Liver (tissue), 9 donors: ENCODE results near the gene RPS6KA4. TPM values are rescaled to one million over a fixed set of nuclear protein-coding genes. Genes with fewer than 3 reads are reported as not detected.

Experiments
- DNase-seq: peaks from one replicate; pipeline ENCODE4 v3.0.0-alpha.2; 2017; ENCODE audit warnings: low spot score
- H3K27ac ChIP-seq, 2 donors: one replicate each; pipeline ENCODE4 v1.7.0; 2013; ENCODE audit warnings: inconsistent platforms in 2 of 2, low read length in 2 of 2, control low read depth in 1 of 2, low read depth in 1 of 2, mild to moderate bottlenecking in 1 of 2
- H3K27me3 ChIP-seq, 4 donors: one replicate each; pipeline versions ENCODE4 v1.6.1 to v1.7.0; 2013; ENCODE audit warnings: low read length in 3 of 4, inconsistent platforms in 1 of 4, mild to moderate bottlenecking in 1 of 4, moderate library complexity in 1 of 4; ENCODE audit not compliant: control insufficient read depth in 4 of 4, insufficient read depth in 4 of 4
- H3K36me3 ChIP-seq, 4 donors: one replicate each; pipeline versions ENCODE4 v1.6.1 to v1.7.0; 2013; ENCODE audit warnings: low read length in 3 of 4, mild to moderate bottlenecking in 3 of 4, low read depth in 1 of 4, moderate library complexity in 1 of 4; ENCODE audit not compliant: control insufficient read depth in 4 of 4, insufficient read depth in 3 of 4
- H3K4me1 ChIP-seq, 4 donors: one replicate each; pipeline versions ENCODE4 v1.6.1 to v1.7.0; 2013; ENCODE audit warnings: low read length in 3 of 4, mild to moderate bottlenecking in 3 of 4, moderate library complexity in 1 of 4; ENCODE audit not compliant: control insufficient read depth in 4 of 4, insufficient read depth in 4 of 4
- H3K4me3 ChIP-seq, 3 donors: one replicate each; pipeline versions ENCODE4 v1.6.1 to v1.7.0; 2013; ENCODE audit warnings: low read length in 3 of 3, control low read depth in 1 of 3, low read depth in 1 of 3, mild to moderate bottlenecking in 1 of 3
- H3K9ac ChIP-seq, 2 donors: one replicate each; pipeline ENCODE4 v1.7.0; 2013; ENCODE audit warnings: low read length in 2 of 2, mild to moderate bottlenecking in 2 of 2, moderate library complexity in 2 of 2, control low read depth in 1 of 2, low read depth in 1 of 2
- H3K9me3 ChIP-seq, 4 donors: one replicate each; pipeline versions ENCODE4 v1.6.1 to v1.7.0; 2013; ENCODE audit warnings: low read length in 3 of 4; ENCODE audit not compliant: control insufficient read depth in 4 of 4
- ATF3 ChIP-seq: IDR thresholded peaks from 2 replicates; pipeline ENCODE4 v1.6.1; 2016; ENCODE audit warnings: antibody characterized with exemption
- CTCF ChIP-seq: fragments of 150-350 bp; IDR thresholded peaks from 2 replicates; pipeline ENCODE4 v1.5.1; 2017; ENCODE audit warnings: improper control_type of control experiment, low read depth, low read length; ENCODE audit not compliant: missing input control
- EGR1 ChIP-seq, 2 donors: IDR thresholded peaks; 2 replicates each; pipeline ENCODE4 v1.6.1; 2016 to 2018; ENCODE audit warnings: antibody characterized with exemption in 2 of 2, low read depth in 2 of 2
- FOXA1 ChIP-seq: IDR thresholded peaks from 2 replicates; pipeline ENCODE4 v1.6.1; 2016; ENCODE audit warnings: antibody characterized with exemption
- FOXA2 ChIP-seq: IDR thresholded peaks from 2 replicates; pipeline ENCODE4 v1.6.1; 2016; ENCODE audit warnings: antibody characterized with exemption
- GABPA ChIP-seq, 2 donors: IDR thresholded peaks in 1 of 2; conservative IDR thresholded peaks in 1 of 2; 2 replicates each; pipeline ENCODE4 v1.6.1; 2016; ENCODE audit warnings: antibody characterized with exemption in 2 of 2, mild to moderate bottlenecking in 1 of 2, moderate library complexity in 1 of 2
- HNF4A ChIP-seq, 2 donors: conservative IDR thresholded peaks; 2 replicates each; pipeline ENCODE4 v1.6.1; 2016; ENCODE audit warnings: antibody characterized with exemption in 2 of 2, mild to moderate bottlenecking in 2 of 2
- HNF4G ChIP-seq: IDR thresholded peaks from 2 replicates; pipeline ENCODE4 v1.6.1; 2016; ENCODE audit warnings: antibody characterized with exemption
- JUND ChIP-seq, 2 donors: IDR thresholded peaks; 2 replicates each; pipeline ENCODE4 v1.6.1; 2016; ENCODE audit warnings: antibody characterized with exemption in 2 of 2
- NR2F2 ChIP-seq: IDR thresholded peaks from 2 replicates; pipeline ENCODE4 v1.6.1; 2016; ENCODE audit warnings: antibody characterized with exemption
- RAD21 ChIP-seq, 2 donors: IDR thresholded peaks; 2 replicates each; pipeline ENCODE4 v1.6.1; 2016; ENCODE audit warnings: antibody characterized with exemption in 2 of 2, mild to moderate bottlenecking in 2 of 2
- REST ChIP-seq: IDR thresholded peaks from 2 replicates; pipeline ENCODE4 v1.6.1; 2016; ENCODE audit warnings: antibody characterized with exemption, mild to moderate bottlenecking
- RXRA ChIP-seq, 2 donors: IDR thresholded peaks; 2 replicates each; pipeline ENCODE4 v1.6.1; 2017 to 2018; ENCODE audit warnings: antibody characterized with exemption in 2 of 2, mild to moderate bottlenecking in 1 of 2
- SP1 ChIP-seq: IDR thresholded peaks from 2 replicates; pipeline ENCODE4 v1.6.1; 2018; ENCODE audit warnings: antibody characterized with exemption, mild to moderate bottlenecking
- TAF1 ChIP-seq: conservative IDR thresholded peaks from 2 replicates; pipeline ENCODE4 v1.6.1; 2016; ENCODE audit warnings: antibody characterized with exemption, mild to moderate bottlenecking
- ZBTB33 ChIP-seq: IDR thresholded peaks from 2 replicates; pipeline ENCODE4 v1.6.1; 2016; ENCODE audit warnings: antibody characterized with exemption
- WGBS: extraction: QIAGEN DNeasy Blood & Tissue Kit; methylation state at CpG from one replicate; pipeline ENCODE4 v1.1.7; 2013; 5-methylcytosine and 5-hydroxymethylcytosine counted together
- polyA plus RNA-seq, 2 donors: library from polyadenylated mRNA; stranded (reverse) in 1 of 2; unstranded in 1 of 2; fragments of 200-250 nt in 1 of 2; fragments of >200 nt in 1 of 2; fragmentation: Nextera tagmentation in 1 of 2; extraction: Ambion mirVana in 1 of 2; gene quantifications; one replicate each; pipeline versions ENCODE4 v1.2.1 to v1.2.3, GENCODE V29; 2013 to 2015
- total RNA-seq, 2 donors: library from RNA; depleted of rRNA; stranded (reverse); fragments of >200 nt; gene quantifications; one replicate each; pipeline ENCODE4 v1.2.3, GENCODE V29; 2014
- TF ChIP-seq, protein P1 (sequence below): IDR thresholded peaks from 2 replicates; pipeline ENCODE4 v1.6.1; 2016; ENCODE audit warnings: antibody characterized with exemption
- donor health status: healthy.
- donor health status: healthy.
- donor health status: healthy.
- donor health status: healthy.
- donor health status: healthy.

The RPS6KA4 gene
- total and polyA plus RNA-seq, 4 donors: 2.0 to 13.5 (median 10.0) TPM

- TF ChIP-seq FOXA2: no peak
- no peak for TF ChIP-seq CTCF
- no peak for TF ChIP-seq RXRA (IDR thresholded peaks at IDR 0.05)
- TF ChIP-seq GABPA (IDR thresholded peaks at IDR 0.05 in 1 of 2, conservative IDR thresholded peaks at IDR 0.05 in 1 of 2): no peak
- no peak for TF ChIP-seq SP1
- TF ChIP-seq ATF3: no peak
- no peak for TF ChIP-seq HNF4A (conservative IDR thresholded peaks at IDR 0.05)
- TF ChIP-seq REST: no peak
- TF ChIP-seq FOXA1: no peak
- no peak for TF ChIP-seq JUND (IDR thresholded peaks at IDR 0.05)
- TF ChIP-seq EGR1 (IDR thresholded peaks at IDR 0.05; ENCODE audit: low read depth in 2 of 2): no peak
- no peak for TF ChIP-seq NR2F2
- TF ChIP-seq ZBTB33: no peak
- no peak for TF ChIP-seq RAD21 (IDR thresholded peaks at IDR 0.05)
- TF ChIP-seq, protein P1, sequence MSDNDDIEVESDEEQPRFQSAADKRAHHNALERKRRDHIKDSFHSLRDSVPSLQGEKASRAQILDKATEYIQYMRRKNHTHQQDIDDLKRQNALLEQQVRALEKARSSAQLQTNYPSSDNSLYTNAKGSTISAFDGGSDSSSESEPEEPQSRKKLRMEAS: no peak
- no peak for TF ChIP-seq TAF1
- no peak for TF ChIP-seq HNF4G
- whole genome bisulfite sequencing: 94% methylated on average over 10 of the region's 10 CpGs
- no peak overlapping the region for H3K4me3 ChIP-seq
- H3K9ac ChIP-seq: no peak overlapping the region
- H3K4me1 ChIP-seq: peaks cover 9 to 22% (median 16%) of the 10 kb centered on the region in 4 donors
- H3K27me3 ChIP-seq: no peaks in the 10 kb centered on the region
- H3K36me3 ChIP-seq: peaks cover 15 to 39% (median 26%) of the 10 kb centered on the region in 4 donors
- no peaks in the 10 kb centered on the region for H3K9me3 ChIP-seq
- DNase-seq: no peak
- H3K27ac ChIP-seq: no peak overlapping the region
These were observed 3.4 kb downstream of the RPS6KA4 start for GRCh38 chr11:64362339-64362738.

- no peaks in the 10 kb centered on the region for H3K27me3 ChIP-seq
- H3K9ac ChIP-seq: no peak overlapping the region
- no peak overlapping the region for H3K4me3 ChIP-seq
- no peak for DNase-seq
- no peak for TF ChIP-seq SP1
- H3K36me3 ChIP-seq: peaks cover 23 to 41% (median 31%) of the 10 kb centered on the region in 4 donors
- 89% methylated on average over 6 of the region's 6 CpGs for WGBS
- no peak overlapping the region for H3K27ac ChIP-seq
- peaks cover 3 to 10% (median 6%) of the 10 kb centered on the region in 4 donors for H3K4me1 ChIP-seq
- H3K9me3 ChIP-seq: no peaks in the 10 kb centered on the region
These were observed 5.5 kb downstream of the RPS6KA4 start for GRCh38 chr11:64364435-64364834.
